Right hindlimb (tissue), 1 donor: ENCODE results near the gene KDM1B.
A peak's percentile ranks its signal among the peaks of the same experiment; 100 is the strongest.
"Not testable (repeated sequence)": the region's sequence is repeated elsewhere in the genome, so short reads cannot be mapped to it uniquely, and the experiment has no call there.

ENCODE experiments used
- DNase-seq: peaks from one replicate; pipeline ENCODE4 v3.0.0-alpha.2; 2018

Gene KDM1B

DNA sequence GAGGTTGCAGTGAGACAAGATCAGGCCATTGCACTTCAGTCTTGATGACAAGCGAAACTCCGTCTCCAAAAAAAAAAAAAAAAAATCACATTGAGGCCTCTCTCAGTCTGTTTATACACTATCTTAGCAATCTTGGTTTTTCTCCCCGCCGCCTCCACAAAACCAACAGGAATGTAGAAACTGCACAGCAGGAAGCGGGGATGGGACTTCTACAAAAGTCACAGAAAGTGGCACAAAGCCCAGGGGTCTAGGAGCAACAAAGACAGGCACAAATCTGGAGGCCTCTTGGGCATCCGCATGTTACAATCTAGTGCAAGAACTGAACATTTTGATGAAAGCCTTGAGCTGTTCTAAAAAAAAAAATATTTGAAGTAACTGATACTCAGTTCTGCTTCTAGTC is 48.6 kb downstream of the KDM1B start:
- no peak for DNase-seq

DNA sequence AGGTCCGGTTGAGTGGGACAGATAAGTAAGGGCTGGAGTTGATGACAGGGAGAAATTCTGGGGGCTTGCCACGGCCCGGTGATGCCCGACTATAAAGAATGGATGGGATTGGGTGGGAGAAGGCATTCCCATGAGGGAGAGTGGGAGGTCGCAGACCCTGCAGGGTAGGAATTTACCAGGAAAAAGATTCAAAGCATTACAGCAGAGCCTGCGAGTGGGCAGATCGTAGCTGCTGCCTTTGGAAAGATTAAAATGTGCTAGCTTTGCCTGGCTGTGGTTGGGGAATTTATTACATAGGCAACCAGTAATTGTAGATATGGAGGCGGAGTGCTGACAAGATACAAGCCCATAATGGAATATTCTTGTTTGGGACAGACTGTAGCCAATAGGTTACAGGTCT is 49.5 kb downstream of the KDM1B start:
- DNase-seq, result no peak

DNA sequence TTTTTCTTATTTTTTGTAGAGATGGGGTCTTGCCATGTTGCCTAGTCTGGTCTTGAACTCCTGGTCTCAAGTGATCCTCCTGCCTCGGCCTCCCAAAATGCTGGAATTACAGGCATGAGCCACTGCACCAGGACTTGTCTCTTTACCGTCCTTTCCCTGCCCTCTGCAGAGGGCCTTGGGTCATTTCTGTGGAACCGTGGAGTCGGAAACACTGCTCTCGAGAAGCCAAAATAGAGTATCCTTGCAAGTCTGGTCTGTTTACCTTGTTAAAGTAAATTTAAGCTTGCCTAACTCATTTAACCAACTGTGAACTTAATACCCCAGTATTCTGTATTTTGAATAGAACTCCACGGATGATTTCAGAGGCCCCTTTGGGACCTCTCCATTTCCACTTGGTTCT is 51.4 kb downstream of the KDM1B start:
- no peak for DNase-seq

DNA sequence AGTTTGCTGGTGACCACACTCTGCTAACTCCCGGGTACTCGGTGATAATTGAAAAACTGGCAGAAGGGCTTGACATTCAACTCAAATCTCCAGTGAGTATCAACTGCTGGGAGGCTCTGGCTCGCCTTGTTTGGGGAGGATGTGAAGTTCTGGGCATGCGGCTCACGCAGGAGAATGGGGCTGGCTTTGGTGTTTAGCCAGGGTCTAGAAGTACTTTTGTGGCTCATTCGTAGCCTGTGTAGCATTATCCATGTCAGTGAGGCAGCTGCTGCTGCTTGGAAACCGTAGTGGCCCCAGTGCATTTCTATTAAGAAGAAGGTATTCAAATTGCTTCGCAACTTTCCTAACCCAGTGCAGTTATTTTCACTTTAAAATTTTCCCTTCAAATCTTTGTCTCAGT is 52.2 kb downstream of the KDM1B start:
- DNase-seq, result no peak

DNA sequence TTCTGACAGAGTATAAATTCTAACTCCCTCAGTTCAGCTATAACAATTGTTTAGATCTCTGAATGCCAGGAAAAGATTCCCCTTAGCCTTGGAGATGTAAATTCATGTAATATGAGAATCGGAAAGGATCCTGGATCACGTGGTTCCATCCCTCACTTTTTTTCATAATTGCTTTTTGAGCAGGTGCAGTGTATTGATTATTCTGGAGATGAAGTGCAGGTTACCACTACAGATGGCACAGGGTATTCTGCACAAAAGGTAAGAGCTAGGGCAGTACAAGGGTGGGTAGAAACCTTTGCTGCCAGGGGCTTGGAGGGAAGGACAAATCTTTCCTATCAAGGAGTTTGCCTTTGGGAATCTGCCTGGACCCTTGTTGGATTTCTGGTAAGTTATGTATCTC is 52.7 kb downstream of the KDM1B start:
- no peak for DNase-seq

DNA sequence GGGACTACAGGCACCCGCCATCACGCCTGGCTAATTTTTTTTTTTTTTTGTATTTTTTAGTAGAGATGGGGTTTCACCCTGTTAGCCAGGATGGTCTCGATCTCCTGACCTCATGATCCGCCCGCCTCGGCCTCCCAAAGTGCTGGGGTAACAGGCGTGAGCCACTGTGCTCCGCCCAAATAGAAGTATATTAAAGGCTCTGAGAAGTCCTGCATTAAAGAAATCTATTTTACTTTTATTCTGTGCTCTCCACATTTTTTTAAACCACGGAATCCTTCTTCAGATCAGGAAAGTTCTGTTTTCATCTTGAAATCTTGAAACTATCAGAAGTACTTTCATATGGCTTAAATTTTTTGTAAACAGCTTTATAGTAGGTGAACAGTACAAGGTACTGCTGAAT is 53.6 kb downstream of the KDM1B start:
- DNase-seq, result not testable (repeated sequence)

DNA sequence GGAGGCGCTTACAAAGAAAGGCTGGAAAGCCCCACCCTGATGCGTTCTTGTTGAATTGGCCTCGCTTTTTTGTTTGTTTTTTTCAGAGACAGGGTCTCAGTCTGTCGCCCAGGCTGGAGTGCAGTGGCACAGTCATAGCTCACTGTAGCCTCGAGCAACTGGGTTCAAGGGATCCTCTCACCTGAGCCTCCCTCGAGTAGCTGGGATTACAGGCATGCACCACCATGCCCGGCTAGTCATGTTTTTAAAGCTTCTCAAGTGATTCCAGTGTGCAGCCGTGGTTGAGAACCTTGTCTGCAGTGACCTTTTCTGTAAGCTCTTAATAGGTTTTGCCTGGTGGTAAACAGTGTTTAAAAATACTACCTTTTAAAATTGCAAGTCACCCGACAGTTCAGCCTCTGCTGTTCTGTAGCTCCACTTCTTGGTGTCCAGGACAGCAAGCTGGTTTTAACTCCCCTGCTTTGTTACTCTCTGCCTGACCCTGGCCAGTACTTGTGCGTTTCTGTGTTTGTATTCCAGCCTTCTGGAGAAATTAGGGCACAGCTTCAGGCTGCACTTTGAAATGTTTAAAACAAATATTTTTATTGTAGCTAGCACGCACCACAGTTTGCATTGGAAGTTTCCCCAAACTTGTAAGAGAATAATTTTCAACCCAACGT is 54.4 kb downstream of the KDM1B start:
- DNase-seq, result no peak

DNA sequence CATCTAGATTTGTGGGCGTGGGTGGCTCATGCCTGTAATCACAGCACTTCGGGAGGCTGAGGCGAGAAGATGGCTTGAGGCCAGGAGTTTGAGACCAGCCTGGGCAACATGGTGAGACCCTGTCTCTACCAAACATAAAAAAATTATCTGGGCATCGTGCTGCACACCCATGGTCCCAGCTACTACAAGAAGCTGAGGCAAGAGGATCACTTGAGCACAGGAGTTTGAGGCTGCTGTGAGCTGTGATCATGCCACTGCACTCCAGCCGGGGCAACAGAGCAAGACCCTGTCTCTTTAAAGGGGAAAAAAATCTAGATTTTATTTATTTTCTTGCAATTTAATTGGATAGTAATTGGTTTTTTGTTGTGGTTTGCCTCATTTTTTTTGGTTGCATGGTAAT is 55.5 kb downstream of the KDM1B start:
- DNase-seq, result no peak

DNA sequence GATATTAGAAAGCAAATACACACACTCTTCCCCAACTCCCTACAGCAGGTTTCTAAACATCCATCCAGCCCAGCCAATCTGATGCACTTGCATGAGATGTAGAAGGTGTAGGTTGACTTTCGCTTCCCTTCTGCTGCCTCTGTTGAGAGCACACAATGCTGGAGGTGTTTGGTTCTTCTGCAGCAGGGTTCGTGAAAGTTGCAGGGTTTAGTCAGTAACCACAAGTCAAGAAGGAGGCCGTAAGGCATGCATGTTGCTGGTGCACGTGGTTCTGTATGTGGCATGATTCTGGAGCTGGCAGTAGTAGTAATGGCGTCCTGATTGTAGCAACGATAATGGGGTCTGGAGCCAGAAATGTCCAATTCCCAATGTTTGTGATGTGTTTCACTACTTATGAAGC is 56.1 kb downstream of the KDM1B start:
- DNase-seq, result no peak

DNA sequence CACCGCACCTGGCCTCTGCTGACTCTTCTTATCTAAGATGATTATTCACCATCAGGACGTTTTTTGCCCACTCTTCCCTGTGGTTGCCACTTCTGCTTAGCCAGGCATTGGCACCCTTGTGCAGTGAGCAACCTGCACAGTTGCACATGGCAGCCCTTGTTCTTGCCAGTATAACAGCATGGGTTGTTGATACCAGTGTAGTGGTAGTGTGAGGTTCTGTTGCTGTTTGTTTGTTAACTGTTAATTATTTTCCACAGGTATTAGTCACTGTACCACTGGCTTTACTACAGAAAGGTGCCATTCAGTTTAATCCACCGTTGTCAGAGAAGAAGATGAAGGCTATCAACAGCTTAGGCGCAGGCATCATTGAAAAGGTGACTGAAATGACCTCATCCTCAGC is 57.0 kb downstream of the KDM1B start:
- no peak for DNase-seq

DNA sequence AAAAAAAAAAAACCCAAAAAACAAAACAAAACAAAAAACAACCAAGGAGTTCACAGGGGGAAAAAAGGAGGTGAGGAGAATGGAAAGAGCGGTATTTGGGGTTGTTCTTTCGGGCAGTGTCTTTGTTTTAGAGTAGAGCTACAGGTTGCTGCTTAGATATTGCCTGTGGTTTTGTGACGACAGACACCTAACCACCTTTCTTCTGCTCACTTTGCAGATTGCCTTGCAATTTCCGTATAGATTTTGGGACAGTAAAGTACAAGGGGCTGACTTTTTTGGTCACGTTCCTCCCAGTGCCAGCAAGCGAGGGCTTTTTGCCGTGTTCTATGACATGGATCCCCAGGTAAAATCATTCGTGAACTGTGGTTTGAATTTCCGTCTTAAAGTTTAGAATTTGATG is 58.2 kb downstream of the KDM1B start:
- no peak for DNase-seq

DNA sequence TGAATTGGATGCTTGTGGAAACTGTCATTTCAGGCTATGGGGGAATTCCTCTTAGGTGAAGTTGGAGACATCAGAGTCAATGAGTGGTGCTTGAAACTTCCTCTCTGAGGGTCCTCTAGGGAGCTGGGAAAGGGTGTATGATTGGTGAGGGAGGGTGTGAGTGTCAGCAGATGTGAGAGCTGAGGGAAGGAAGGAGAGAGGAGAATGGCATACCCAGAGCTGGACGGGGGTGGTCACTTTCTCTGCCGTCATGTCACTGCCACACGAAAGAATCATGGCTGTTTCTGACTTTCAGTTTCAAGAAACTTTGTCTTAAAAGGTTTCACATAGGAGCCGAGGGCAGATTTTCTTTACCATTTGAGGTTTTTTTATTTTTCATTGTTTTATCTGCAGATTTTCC is 58.8 kb downstream of the KDM1B start:
- DNase-seq, result no peak

DNA sequence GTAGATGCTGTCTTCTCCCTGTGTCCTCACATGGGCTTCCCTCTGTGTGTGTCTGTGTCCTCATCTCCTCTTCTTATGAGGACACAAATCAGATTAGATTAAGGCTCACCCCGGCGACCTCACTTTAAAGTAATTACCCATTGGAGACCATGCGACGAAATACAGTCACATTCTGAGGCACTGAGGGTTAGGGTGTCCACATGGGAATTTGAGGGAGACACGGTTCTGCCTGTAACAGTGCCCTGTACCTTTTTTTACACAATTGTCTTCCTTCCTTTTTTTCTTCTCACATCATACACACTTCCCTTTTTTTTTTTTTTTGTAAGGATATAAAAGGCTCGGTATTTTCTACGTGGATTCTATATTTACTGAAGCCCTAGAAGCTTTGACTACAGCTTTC is 60.2 kb downstream of the KDM1B start:
- DNase-seq, result no peak

DNA sequence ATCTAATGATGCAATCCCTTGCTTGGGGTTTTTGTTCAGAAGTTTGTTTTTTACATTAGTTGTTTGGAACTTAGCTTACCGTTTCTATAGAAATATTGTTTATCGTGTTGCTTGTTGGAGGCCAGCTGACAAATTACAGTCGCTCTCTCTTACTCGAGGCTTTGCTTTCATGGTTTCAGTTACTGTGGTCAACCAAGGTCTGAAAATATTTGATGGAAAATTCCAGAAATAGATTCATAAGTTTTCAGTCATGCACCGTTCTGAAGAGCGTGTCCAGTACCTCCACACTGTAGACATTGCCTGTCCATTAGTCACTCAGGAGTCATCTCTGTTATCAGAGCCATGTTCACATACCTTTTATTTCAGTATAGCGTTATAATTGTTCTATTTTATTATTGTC is 61.2 kb downstream of the KDM1B start:
- no peak for DNase-seq

DNA sequence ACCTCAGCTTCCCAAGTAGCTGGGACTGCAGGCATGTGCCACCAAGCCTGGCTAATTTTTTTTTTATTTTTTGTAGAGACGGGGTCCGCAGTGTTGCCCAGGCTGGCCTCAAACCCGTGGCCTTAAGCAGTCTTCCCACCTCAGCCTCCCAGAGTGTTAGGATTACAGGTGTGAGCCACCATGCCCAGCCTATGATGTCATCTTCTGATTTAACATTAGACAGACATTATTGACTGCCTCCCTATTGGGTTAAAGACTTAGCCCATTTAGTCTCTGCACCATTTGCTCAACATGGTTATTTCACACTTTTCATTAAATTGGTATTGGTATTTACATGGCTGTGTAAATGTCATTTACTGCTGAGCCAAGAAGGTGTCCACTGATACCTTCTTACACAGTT is 63.0 kb downstream of the KDM1B start:
- DNase-seq, result no peak

DNA sequence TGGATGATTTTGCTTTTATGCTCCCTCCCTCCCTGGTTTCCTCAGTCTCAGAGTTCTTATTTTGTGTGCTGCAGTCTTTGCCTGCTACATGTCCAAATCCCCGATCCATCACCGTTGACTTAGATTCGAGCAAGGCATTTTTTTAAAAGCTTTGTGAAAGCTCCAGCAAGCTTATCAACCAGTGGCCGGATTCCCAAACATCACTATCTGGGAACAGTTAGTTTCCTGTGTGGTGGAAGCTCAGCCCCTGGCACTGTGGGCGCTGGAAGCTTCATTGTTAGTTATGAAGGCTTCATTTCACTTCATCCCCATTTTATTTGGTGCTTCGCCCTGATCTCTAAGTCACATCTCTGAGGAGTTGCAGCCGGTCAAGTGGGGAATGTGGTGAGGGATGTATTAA is 64.4 kb downstream of the KDM1B start:
- DNase-seq, result no peak

DNA sequence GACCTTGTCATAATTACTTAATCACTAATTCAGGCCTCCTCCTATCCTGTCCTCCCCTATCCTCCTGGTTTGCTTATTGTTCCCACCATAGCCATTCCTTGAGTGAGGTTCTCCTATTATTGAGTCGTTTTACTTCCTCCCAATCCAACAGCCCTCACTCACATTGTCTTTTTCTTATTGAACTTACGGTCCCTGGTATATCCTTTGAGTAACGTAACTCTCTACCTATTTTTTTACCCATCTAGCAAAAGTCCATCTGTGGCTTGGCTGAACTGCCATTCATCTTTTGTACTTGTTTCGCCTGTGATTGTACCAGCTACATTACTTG is 66.0 kb downstream of the KDM1B start:
- no peak for DNase-seq

DNA sequence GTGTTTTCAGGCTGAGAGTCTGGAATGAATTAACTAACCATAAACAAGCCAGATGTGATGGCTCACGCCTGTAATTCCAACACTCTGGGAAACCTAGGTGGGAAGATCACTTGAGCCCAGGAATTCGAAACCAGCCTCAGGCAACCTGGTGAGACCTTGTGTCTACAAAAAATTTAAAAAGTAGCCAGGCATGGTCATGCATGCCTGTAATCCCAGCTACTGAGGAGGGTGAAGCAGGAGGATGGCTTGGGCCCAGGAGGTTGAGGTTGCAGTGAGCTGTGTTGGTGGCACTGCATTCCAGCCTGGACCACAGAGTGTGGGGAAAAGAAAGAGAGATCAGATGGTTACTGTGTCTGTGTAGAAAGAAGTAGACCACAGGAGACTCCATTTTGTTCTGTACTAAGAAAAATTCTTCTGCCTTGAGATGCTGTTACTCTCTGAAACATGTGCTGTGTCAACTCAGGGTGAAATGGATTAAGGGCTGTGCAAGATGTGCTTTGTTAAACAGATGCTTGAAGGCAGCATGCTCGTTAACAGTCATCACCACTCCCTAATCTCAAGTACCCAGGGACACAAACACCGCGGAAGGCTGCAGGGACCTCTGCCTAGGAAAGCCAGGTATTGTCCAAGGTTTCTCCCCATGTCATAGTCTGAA is 71.4 kb downstream of the KDM1B start:
- peak; percentile 41 for DNase-seq

DNA sequence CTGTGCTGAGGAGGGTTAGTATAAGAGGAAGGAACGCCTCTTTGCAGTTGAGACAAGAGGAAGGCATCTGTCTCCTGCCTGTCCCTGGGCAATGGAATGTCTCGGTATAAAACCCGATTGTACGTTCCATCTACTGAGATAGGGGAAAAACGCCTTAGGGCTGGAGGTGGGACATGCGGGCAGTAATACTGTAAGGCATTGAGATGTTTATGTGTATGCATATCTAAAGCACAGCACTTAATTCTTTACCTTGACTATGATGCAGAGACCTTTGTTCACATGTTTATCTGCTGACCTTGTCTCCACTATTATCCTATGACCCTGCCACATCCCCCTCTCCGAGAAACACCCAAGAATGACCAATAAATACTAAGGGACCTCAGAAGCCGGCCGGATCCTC is 71.9 kb downstream of the KDM1B start:
- not testable (repeated sequence) for DNase-seq

DNA sequence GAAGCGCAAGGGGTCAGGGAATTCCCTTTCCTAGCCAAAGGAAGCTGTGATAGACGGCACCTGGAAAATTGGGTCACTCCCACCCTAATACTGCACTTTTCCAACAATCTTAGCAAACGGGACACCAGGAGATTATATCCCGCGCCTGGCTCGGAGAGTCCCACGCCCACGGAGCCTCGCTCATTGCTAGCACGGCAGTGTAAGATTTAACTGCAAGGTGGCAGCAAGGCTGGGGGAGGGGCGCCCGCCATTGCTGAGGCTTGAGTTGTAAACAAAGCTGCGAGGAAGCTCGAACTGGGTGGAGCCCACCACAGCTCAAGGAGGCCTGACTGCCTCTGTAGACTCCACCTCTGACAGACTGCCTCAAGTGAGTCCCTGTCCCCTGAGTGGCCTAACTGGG is 73.4 kb downstream of the KDM1B start:
- DNase-seq, result not testable (repeated sequence)

DNA sequence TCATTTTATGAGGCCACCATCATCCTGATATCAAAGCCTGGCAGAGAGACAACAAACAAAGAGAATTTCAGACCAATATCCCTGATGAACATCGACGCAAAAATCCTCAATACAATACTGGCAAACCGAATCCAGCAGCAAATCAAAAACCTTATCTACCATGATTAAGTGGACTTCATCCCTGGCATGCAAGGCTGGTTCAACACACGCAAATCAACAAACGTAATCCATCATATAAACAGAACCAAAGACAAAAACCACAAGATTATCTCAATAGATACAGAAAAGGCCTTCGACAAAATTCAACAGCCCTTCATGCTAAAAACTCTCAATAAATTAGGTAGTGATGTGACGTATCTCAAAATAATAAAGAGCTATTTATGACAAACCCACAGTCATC is 76.6 kb downstream of the KDM1B start:
- DNase-seq, result not testable (repeated sequence)

DNA sequence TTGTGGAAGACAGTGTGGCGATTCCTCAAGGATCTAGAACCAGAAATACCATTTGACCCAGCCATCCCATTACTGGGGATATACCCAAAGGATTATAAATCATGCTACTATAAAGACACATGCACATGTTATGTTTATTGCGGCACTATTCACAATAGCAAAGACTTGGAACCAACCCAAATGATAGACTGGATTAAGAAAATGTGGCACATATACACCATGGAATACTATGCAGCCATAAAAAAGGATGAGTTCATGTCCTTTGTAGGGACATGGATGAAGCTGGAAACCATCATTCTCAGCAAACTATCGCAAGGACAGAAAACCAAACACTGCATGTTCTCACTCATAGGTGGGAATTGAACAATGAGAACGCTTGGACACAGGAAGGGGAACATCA is 78.5 kb downstream of the KDM1B start:
- not testable (repeated sequence) for DNase-seq

DNA sequence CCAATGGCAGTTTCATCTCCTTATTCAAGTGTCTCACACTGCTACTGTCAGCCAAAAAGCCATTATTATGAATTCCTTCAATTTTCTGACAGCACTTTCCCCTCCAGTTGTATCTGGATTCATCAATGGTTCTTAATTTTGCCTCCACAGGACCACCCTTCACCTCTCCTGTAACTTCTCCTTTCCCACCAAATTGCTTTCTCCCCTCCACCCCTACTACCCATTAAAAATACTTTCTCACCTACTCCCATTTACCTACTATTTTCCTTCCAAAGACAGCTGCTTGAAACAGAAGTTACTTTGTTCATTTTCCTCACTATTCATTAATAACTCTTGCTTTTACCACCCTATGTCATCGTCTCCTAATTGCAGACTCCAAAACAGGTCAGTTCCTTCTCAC is 79.3 kb downstream of the KDM1B start:
- no peak for DNase-seq

DNA sequence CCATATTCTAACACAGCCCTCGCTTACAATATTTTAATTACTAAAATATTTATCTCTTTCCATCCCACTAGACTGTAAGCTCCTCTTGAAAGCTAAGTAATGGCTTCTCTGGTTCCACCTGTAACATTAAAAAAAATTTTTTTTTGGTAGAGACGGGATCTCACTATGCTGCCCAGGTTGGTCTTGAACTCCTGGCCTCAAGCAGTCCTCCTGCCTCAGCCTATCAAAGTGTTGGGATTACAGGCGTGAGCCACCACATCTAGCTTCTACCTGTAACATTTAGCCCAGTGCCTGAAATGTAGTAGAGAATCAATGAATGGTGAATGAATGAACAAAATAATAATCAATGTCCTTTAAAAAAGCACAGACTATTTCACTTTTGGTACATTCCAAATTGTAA is 80.3 kb downstream of the KDM1B start:
- no peak for DNase-seq

DNA sequence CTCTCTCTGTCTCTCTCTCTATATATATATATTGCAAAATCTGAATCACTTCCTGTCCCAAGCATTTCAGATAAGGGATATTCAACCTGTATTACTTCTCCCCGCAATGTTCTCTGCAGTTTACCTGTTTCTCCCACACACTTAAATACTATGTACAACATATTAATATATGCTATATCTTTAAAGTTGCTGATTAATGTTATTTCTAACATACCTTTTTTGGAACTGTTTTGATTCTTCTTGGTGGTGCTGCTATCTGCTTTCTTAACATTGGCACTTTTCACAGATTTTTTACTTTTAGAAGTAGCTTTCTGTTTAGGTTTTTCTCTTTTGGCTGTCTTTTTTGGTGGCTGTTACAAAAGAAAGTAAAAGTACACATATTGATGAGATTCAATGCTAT is 81.9 kb downstream of the KDM1B start:
- DNase-seq, result no peak
